Effector memory CD4-positive, alpha-beta T cell (primary cell): Measurements from ENCODE around the gene DRC7.
A peak's percentile ranks its signal among the peaks of the same experiment; 100 is the strongest.

Experiments used
- DNase-seq, 3 donors: peaks; one replicate each; pipeline ENCODE4 v3.0.0-alpha.2; 2020
- H3K27ac ChIP-seq: 2 replicates; pipeline ENCODE4 v1.7.0; 2013; ENCODE audit warnings: mild to moderate bottlenecking, low read length, moderate library complexity; ENCODE audit not compliant: insufficient read depth, poor library complexity, severe bottlenecking
- H3K27me3 ChIP-seq: replicated peaks from 2 replicates; pipeline ENCODE4 v1.7.0; 2013; ENCODE audit warnings: mild to moderate bottlenecking, low read length; ENCODE audit not compliant: insufficient read depth, control insufficient read depth, poor library complexity, severe bottlenecking
- H3K36me3 ChIP-seq: 2 replicates; pipeline ENCODE4 v1.7.0; 2013; ENCODE audit warnings: mild to moderate bottlenecking, low read length, moderate library complexity; ENCODE audit not compliant: control insufficient read depth, insufficient read depth
- H3K4me1 ChIP-seq: 2 replicates; pipeline ENCODE4 v1.7.0; 2013; ENCODE audit warnings: low read length, mild to moderate bottlenecking; ENCODE audit not compliant: control insufficient read depth, insufficient read depth, poor library complexity, severe bottlenecking
- H3K4me3 ChIP-seq: 2 replicates; pipeline ENCODE4 v1.7.0; 2013; ENCODE audit warnings: low read length, low read depth, mild to moderate bottlenecking; ENCODE audit not compliant: insufficient read depth, poor library complexity, severe bottlenecking
- H3K9me3 ChIP-seq: 2 replicates; pipeline ENCODE4 v1.7.0; 2013; ENCODE audit warnings: mild to moderate bottlenecking, low read length, moderate library complexity; ENCODE audit not compliant: control insufficient read depth

DRC7 gene

DNA sequence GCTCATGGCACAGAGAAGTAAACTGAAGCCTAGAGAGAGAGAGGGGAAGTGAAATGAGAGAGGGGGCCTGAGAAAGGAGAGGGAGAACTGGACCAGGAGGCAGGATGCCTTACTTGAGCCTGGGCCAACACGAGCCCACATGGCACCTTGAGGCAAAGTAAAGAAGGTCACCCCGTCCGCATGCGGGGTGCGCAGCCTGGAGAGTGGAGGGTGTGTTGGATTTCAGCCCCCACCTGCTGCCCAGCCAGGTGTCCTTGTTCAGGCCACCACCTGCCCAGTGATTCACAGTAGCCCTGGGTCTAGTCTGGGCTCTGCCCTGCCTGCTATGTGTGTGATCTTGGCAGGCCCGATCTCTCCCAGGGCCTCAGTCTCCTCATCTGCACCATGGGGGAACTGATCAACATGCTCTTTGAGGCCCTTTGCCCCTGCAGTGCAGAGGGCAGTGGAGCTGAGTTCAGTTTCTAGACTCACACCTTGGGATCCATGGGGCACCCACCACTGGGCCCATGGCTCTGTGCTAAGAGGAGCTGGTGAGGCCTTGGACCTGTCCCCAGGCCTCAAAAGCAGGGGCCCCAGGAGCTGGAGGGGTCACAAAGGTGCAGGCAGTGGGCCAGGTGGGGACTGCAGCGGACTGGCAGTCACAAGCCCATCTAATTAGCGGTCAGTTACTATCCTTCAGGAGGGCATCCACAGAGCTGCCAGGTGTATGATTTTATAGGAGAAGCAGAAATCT is 9.8 kb upstream of the DRC7 start:
- DNase-seq: no peak
- H3K4me3 ChIP-seq: no peak overlapping the region
- H3K27ac ChIP-seq: no peak overlapping the region
- no peaks in the 10 kb centered on the region for H3K27me3 ChIP-seq
- no peaks in the 10 kb centered on the region for H3K36me3 ChIP-seq
- peaks cover 6% of the 10 kb centered on the region for H3K4me1 ChIP-seq
- H3K9me3 ChIP-seq: no peaks in the 10 kb centered on the region

DNA sequence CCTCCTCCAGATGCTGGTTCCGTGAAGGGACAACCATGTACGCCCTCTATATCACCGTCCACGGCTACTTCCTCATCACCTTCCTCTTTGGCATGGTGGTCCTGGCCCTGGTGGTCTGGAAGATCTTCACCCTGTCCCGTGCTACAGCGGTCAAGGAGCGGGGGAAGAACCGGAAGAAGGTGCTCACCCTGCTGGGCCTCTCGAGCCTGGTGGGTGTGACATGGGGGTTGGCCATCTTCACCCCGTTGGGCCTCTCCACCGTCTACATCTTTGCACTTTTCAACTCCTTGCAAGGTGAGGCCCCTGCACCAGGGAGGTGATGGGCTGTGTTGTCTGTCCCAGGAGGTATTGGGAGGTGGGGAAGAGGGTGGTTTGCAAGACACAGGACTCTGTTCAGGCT is 9.0 kb upstream of the DRC7 start:
- Histone ChIP-seq H3K27ac (no peak overlapping the region), H3K27me3 (no peaks in the 10 kb centered on the region), H3K4me3 (no peak overlapping the region), H3K4me1 (peaks cover 12% of the 10 kb centered on the region), H3K9me3 (no peaks in the 10 kb centered on the region), H3K36me3 (no peaks in the 10 kb centered on the region)
- DNase-seq: no peak

DNA sequence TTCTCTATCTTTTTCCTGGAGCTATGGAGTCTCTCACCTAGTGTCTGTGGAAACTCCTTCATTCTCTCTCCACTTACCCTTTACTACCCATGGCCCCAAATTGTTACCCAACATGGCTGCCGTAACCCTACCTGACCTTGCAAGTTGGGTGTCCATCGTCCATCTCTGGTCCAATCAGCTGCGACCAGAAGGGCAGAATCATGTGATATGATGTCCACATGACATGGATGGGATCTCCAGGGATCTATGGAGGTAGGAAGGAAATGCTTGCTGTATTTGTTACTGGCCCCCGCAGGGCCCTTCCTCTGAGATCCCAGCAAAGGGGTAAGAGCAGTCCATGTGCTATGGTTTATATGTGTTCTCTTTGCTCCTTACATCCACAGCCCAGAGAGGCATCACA is 8.0 kb upstream of the DRC7 start:
- no peak overlapping the region for H3K4me3 ChIP-seq
- peaks cover 12% of the 10 kb centered on the region for H3K4me1 ChIP-seq
- no peak overlapping the region for H3K27ac ChIP-seq
- no peaks in the 10 kb centered on the region for H3K9me3 ChIP-seq
- DNase-seq: no peak
- no peaks in the 10 kb centered on the region for H3K27me3 ChIP-seq
- no peaks in the 10 kb centered on the region for H3K36me3 ChIP-seq

DNA sequence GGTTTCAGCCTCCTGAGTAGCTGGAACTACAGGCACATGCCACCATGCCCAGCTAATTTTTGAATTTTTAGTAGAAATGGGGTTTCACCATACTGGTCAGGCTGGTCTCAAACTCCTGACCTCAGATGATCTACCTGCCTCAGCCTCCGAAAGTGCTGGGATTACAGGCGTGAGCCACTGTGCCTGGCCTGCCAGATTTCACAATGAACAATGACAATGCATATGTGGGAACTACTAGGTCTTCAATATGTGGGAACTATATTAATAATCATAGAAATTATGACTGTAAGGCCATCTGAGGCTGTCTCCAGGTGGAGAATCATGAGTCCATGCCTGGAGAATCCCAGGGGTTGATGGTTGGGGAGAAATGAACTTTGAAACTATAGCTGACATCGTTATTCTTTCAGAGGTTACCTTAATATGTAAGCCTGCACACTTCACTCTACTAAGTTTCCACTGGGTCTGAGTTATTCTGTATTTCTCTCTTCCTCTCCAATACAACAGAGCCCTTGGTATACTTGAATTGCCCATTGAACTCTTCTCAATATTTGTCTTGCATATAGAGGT is 7.2 kb upstream of the DRC7 start:
- no peaks in the 10 kb centered on the region for H3K36me3 ChIP-seq
- no peak for DNase-seq
- no peak overlapping the region for H3K27ac ChIP-seq
- H3K4me1 ChIP-seq: peaks cover 12% of the 10 kb centered on the region
- H3K27me3 ChIP-seq: no peaks in the 10 kb centered on the region
- no peaks in the 10 kb centered on the region for H3K9me3 ChIP-seq
- H3K4me3 ChIP-seq: no peak overlapping the region

DNA sequence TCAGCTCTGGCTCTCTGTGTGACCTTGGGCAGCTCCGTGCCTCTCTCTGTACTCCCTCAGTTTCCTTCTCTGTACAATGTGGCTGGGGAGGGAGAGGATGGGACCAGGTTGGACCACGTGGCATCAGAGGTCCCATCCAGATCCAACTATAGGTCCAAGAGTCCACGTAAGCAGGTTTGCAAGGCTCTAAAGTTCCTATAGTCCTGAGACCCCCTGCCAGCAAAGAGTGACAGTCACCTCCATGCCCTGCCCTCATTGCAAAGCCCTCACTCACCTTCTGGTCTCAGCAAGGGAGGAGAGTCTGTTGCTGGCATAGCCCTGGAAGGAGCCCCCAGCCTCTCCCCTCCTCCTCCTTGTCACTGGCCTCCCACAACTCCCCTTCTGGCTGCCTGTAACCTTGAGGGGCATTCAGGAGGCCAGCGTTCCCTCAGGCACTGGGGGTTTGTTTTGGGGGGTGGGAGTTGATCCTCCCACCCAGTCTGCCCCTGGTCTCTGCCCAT is 6.1 kb upstream of the DRC7 start:
- H3K9me3 ChIP-seq: no peaks in the 10 kb centered on the region
- H3K27ac ChIP-seq: no peak overlapping the region
- peaks cover 12% of the 10 kb centered on the region for H3K4me1 ChIP-seq
- no peak overlapping the region for H3K4me3 ChIP-seq
- no peak for DNase-seq
- H3K27me3 ChIP-seq: no peaks in the 10 kb centered on the region
- H3K36me3 ChIP-seq: no peaks in the 10 kb centered on the region

DNA sequence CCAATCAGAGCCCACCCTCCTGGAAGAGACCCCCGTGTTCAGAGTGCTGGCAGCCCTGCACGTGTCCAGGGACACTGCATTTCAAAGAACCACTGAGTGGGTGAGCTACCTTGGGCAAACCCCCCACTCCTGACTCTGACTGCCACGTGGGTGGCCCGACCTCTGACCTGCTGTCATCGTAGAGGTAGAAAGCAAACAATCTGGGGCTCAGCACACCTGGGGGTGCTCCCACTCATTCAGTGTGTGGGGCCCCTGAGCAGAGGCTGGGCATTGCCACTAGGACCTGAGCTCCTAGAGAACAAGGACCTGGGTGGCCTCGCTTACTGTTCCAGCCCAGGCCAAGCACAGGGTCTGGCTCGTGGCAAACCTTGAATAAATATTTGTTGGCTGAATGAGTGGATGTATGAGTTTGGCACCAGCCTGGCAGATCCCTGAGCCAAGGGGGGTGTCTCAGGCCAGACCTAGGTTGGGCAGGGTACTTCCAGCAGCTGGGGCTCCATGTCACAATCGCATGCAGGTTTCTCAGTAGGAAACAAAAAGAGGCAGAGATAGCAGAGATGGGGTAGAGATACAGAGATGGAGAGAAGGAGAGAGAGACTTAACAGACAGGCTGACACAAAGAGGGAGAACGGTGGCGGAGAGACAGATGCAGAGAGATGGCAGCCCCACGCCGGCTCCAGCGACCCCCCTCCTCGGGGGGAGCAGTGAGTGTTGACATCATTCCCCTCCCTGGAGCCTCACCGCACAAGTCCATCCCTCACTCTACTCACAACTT is 5.4 kb upstream of the DRC7 start:
- H3K4me1 ChIP-seq: peaks cover 12% of the 10 kb centered on the region
- H3K27me3 ChIP-seq: no peaks in the 10 kb centered on the region
- H3K36me3 ChIP-seq: no peaks in the 10 kb centered on the region
- no peaks in the 10 kb centered on the region for H3K9me3 ChIP-seq
- DNase-seq: no peak
- H3K4me3 ChIP-seq: no peak overlapping the region
- H3K27ac ChIP-seq: no peak overlapping the region

DNA sequence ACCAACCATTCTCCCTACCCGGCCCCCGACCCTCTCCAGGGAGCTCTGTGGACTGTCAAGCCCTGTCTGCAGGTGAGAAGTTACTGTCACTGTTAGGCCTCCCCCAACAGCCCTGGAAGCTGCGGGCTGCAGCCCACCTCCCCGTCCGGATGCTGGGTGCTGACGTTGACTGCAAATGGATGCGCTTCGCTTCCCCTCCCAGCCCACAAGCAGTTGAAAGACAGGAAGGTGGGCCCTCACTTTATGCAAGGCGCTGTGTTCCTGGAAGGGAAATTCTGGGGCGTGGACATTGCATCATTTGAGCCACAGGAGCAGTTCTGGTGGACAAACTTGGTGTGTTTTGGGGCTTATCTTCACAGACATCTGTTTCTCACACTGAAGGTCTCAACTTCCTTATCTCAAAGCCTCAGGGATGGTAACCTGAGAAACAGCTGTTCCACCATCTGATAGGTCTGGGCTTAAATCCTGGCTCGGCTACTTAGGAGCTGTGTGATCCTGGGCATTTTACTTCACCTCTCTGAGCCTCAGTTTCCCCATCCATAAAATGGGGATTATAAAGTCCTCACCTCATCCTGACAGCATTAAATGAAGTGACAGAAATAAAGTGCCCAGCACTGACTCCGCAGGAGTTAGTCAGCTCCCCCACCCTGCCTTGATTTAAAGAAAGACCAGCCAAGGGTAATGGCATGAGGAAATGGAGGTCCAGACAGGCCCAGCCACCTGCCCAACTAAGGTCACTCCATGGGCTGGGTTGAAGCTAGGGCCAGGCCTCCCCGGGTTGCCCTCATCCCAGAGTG is 4.6 kb upstream of the DRC7 start:
- DNase-seq: peak in 1 of 3 donors; percentile 2
- no peaks in the 10 kb centered on the region for H3K27me3 ChIP-seq
- H3K27ac ChIP-seq: no peak overlapping the region
- H3K36me3 ChIP-seq: no peaks in the 10 kb centered on the region
- H3K4me1 ChIP-seq: peaks cover 12% of the 10 kb centered on the region
- no peak overlapping the region for H3K4me3 ChIP-seq
- no peaks in the 10 kb centered on the region for H3K9me3 ChIP-seq

DNA sequence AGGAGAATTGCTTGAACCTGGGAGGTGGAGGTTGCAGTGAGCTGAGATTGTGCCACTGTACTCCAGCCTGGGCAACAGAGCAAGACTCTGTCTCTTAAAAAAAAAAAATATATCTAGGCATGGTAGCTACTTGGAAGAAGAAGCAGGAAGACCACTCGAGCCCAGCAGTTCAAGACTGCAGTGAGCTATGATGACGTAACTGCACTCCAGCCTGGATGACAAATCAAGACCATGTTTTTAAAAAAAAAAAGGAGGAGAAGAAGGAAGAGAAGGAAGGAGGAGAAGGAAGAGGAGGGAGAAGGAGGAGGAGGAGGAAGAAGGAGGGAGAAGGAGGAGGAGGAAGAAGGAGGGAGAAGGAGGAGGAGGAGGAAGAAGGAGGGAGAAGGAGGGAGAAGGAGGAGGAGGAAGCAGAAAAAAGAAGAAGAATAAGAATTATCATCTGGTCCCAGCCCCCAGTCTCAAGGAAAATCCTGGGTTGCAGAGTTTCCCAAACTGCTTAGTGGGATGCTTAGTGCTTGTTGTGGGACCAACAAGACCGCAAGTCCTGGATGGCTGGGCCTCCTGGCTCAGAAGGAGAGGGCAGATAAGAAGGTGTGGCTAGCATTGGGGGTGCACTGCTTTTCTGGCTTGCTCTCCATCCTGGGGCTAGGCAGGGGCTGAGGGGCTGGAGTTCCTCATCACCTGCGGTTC is 3.7 kb upstream of the DRC7 start:
- no peaks in the 10 kb centered on the region for H3K9me3 ChIP-seq
- H3K27ac ChIP-seq: no peak overlapping the region
- H3K4me3 ChIP-seq: no peak overlapping the region
- no peaks in the 10 kb centered on the region for H3K36me3 ChIP-seq
- peaks cover 12% of the 10 kb centered on the region for H3K4me1 ChIP-seq
- H3K27me3 ChIP-seq: no peaks in the 10 kb centered on the region
- DNase-seq: no peak

DNA sequence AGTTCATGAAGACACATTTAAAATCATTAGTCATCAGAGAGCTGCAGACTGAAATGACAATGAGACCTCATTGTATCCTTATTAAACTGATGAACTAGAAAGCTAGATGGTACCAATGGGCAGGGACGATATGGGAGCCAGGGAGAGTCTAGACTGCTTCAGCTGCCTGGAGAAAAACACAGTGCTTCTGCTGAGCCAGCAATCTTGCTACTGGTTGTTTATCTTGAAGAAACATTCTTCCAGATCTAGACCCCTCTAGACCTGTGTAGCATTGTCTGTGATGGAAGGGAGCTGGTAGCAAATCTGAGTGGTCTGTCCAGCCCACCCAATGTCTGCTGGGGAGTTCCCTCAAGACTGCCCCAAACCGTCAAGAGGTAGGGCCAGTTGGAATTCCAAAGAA is 2.0 kb upstream of the DRC7 start:
- no peak overlapping the region for H3K4me3 ChIP-seq
- no peak overlapping the region for H3K27ac ChIP-seq
- peaks cover 12% of the 10 kb centered on the region for H3K4me1 ChIP-seq
- no peak for DNase-seq
- H3K9me3 ChIP-seq: no peaks in the 10 kb centered on the region
- no peaks in the 10 kb centered on the region for H3K27me3 ChIP-seq
- no peaks in the 10 kb centered on the region for H3K36me3 ChIP-seq
